ENCODE measurements around the gene FER. TPM values are rescaled to one million over a fixed set of nuclear protein-coding genes. Genes with fewer than 3 reads are reported as not detected.
"Not testable (repeated sequence)": the region's sequence is repeated elsewhere in the genome, so short reads cannot be mapped to it uniquely, and the experiment has no call there.

Gene FER
- total and polyA plus RNA-seq, 2 donors: 2.8 to 8.8 TPM

- 98% methylated on average over 4 of the region's 4 CpGs for WGBS
- no peak for DNase-seq (ENCODE audit: low read depth in 6 of 9, low spot score in 9 of 9)
- Histone ChIP-seq H3K4me1 (ENCODE audit: control insufficient read depth in 2 of 2, insufficient read depth in 2 of 2, low read length in 2 of 2) (no peaks in the 10 kb centered on the region), H3K27ac (ENCODE audit: low read depth in 1 of 2, low read length in 1 of 2) (no peak overlapping the region), H3K27me3 (ENCODE audit: control insufficient read depth in 2 of 2, insufficient read depth in 1 of 2, low read length in 1 of 2) (no peaks in the 10 kb centered on the region), H3K9me3 (ENCODE audit: control insufficient read depth in 2 of 2, insufficient read depth in 1 of 2, low read length in 1 of 2) (no peaks in the 10 kb centered on the region), H3K4me3 (ENCODE audit: low read length in 2 of 2) (no peak overlapping the region), H3K36me3 (ENCODE audit: control insufficient read depth in 2 of 2, insufficient read depth in 2 of 2, low read length in 1 of 2) (no peaks in the 10 kb centered on the region)
Measured at GRCh38 chr5:108983461-108984092, 235.9 kb downstream of the FER start.

DNA sequence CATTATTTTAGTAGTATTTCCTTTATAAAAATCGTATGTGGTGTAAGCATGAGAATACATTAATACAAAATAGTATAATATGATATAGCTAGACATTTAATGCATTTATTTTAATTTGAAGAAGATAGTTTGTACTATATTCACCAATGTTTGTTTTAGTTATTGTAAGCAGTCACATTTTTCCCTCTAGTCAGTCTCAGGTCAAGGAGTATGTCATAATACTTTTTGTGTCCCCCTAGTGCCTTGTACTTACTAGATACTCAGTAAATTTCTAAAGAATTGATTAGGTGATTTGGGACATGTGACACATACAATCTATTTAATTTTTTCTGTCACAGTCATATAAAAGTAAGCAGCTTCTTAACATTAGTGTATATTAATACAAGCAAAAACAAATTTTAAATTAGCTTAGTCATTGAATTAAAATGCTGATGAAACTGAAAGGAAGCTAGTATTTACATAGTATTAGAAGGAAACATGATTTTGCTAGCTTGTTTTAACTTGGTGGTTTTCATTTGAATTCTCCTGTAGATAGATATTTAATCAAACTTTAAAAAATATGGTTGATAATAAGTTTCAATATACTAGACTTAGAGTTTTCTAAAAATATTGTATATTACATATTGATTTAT, 242.2 kb downstream of the FER start:
- DNase-seq (ENCODE audit: low read depth in 6 of 9, low spot score in 9 of 9): no peak
- Histone ChIP-seq H3K36me3 (ENCODE audit: control insufficient read depth in 2 of 2, insufficient read depth in 2 of 2, low read length in 1 of 2) (no peaks in the 10 kb centered on the region), H3K27me3 (ENCODE audit: control insufficient read depth in 2 of 2, insufficient read depth in 1 of 2, low read length in 1 of 2) (no peaks in the 10 kb centered on the region), H3K4me1 (ENCODE audit: control insufficient read depth in 2 of 2, insufficient read depth in 2 of 2, low read length in 2 of 2) (no peaks in the 10 kb centered on the region), H3K27ac (ENCODE audit: low read depth in 1 of 2, low read length in 1 of 2) (no peak overlapping the region), H3K9me3 (ENCODE audit: control insufficient read depth in 2 of 2, insufficient read depth in 1 of 2, low read length in 1 of 2) (peaks cover 0 to 6% of the 10 kb centered on the region in 2 donors), H3K4me3 (ENCODE audit: low read length in 2 of 2) (no peak overlapping the region)
- 98% methylated on average over 1 of the region's 1 CpG for WGBS

DNA sequence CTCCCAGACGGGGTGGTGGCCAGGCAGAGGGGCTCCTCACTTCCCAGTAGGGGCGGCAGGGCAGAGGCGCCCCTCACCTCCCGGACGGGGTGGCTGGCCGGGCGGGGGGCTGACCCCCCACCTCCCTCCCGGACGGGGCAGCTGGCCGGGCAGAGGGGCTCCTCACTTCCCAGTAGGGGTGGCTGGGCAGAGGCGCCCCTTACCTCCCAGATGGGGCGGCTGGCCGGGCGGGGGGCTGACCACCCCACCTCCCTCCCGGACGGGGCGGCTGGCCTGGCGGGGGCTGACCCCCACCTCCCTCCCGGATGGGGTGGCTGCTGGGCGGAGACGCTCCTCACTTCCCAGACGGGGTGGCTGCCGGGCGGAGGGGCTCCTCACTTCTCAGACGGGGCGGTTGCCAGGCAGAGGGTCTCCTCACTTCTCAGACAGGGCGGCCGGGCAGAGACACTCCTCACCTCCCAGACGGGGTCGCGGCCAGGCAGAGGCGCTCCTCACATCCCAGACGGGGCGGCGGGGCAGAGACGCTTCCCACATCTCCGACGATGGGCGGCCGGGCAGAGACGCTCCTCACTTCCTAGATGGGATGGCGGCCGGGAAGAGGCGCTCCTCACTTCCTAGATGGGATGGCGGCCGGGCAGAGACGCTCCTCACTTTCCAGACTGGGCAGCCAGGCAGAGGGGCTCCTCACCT, 244.8 kb downstream of the FER start:
- not testable (repeated sequence) for H3K9me3 ChIP-seq (ENCODE audit: control insufficient read depth in 2 of 2, insufficient read depth in 1 of 2, low read length in 1 of 2); H3K4me3 ChIP-seq (ENCODE audit: low read length in 2 of 2); H3K4me1 ChIP-seq (ENCODE audit: control insufficient read depth in 2 of 2, insufficient read depth in 2 of 2, low read length in 2 of 2); H3K27ac ChIP-seq (ENCODE audit: low read depth in 1 of 2, low read length in 1 of 2); H3K36me3 ChIP-seq (ENCODE audit: control insufficient read depth in 2 of 2, insufficient read depth in 2 of 2, low read length in 1 of 2); H3K27me3 ChIP-seq (ENCODE audit: control insufficient read depth in 2 of 2, insufficient read depth in 1 of 2, low read length in 1 of 2); DNase-seq (ENCODE audit: low read depth in 6 of 9, low spot score in 9 of 9)
- 98% methylated on average over 46 of the region's 47 CpGs for WGBS

GRCh38 chr5:108993440-108993839, 245.7 kb downstream of the FER start:
- not testable (repeated sequence) for DNase-seq (ENCODE audit: low read depth in 6 of 9, low spot score in 9 of 9); H3K4me1 ChIP-seq (ENCODE audit: control insufficient read depth in 2 of 2, insufficient read depth in 2 of 2, low read length in 2 of 2); H3K9me3 ChIP-seq (ENCODE audit: control insufficient read depth in 2 of 2, insufficient read depth in 1 of 2, low read length in 1 of 2); H3K27ac ChIP-seq (ENCODE audit: low read depth in 1 of 2, low read length in 1 of 2); H3K27me3 ChIP-seq (ENCODE audit: control insufficient read depth in 2 of 2, insufficient read depth in 1 of 2, low read length in 1 of 2); H3K36me3 ChIP-seq (ENCODE audit: control insufficient read depth in 2 of 2, insufficient read depth in 2 of 2, low read length in 1 of 2); H3K4me3 ChIP-seq (ENCODE audit: low read length in 2 of 2)
- 97% methylated on average over 12 of the region's 12 CpGs for WGBS

DNA sequence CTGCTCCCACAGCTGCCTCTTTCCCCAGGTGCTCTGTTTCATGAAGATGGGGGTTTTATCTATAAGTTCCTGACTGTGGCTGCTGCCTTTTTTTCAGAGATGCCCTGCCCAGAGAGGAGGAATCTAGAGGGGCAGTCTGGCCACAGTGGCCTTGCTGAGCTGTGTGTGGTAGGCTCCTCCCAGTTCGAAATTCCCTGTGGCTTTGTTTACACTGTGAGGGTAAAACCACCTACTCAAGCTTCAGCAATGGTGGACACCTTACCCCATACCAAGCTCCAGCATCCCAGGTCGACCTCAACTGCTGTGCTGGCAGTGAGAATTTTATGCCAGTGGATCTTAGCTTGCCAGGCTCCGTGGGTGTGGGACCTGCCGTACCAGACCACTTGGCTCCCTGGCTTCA, 250.0 kb downstream of the FER start:
- no peak for DNase-seq (ENCODE audit: low read depth in 6 of 9, low spot score in 9 of 9)
- 97% methylated on average over 4 of the region's 4 CpGs for WGBS
- Histone ChIP-seq H3K27me3 (ENCODE audit: control insufficient read depth in 2 of 2, insufficient read depth in 1 of 2, low read length in 1 of 2) (no peaks in the 10 kb centered on the region), H3K4me3 (ENCODE audit: low read length in 2 of 2) (no peak overlapping the region), H3K36me3 (ENCODE audit: control insufficient read depth in 2 of 2, insufficient read depth in 2 of 2, low read length in 1 of 2) (no peaks in the 10 kb centered on the region), H3K4me1 (ENCODE audit: control insufficient read depth in 2 of 2, insufficient read depth in 2 of 2, low read length in 2 of 2) (no peaks in the 10 kb centered on the region), H3K9me3 (ENCODE audit: control insufficient read depth in 2 of 2, insufficient read depth in 1 of 2, low read length in 1 of 2) (peaks cover 0 to 6% of the 10 kb centered on the region in 2 donors), H3K27ac (ENCODE audit: low read depth in 1 of 2, low read length in 1 of 2) (no peak overlapping the region)

- Histone ChIP-seq H3K4me1 (ENCODE audit: control insufficient read depth in 2 of 2, insufficient read depth in 2 of 2, low read length in 2 of 2) (no peaks in the 10 kb centered on the region), H3K27me3 (ENCODE audit: control insufficient read depth in 2 of 2, insufficient read depth in 1 of 2, low read length in 1 of 2) (no peaks in the 10 kb centered on the region), H3K27ac (ENCODE audit: low read depth in 1 of 2, low read length in 1 of 2) (no peak overlapping the region), H3K4me3 (ENCODE audit: low read length in 2 of 2) (no peak overlapping the region), H3K9me3 (ENCODE audit: control insufficient read depth in 2 of 2, insufficient read depth in 1 of 2, low read length in 1 of 2) (peaks cover 0 to 4% of the 10 kb centered on the region in 2 donors), H3K36me3 (ENCODE audit: control insufficient read depth in 2 of 2, insufficient read depth in 2 of 2, low read length in 1 of 2) (no peaks in the 10 kb centered on the region)
- 97% methylated on average over 11 of the region's 11 CpGs for WGBS
- no peak for DNase-seq (ENCODE audit: low read depth in 6 of 9, low spot score in 9 of 9)
Measured at GRCh38 chr5:108998216-108998615, 250.5 kb downstream of the FER start.

- no peak for DNase-seq (ENCODE audit: low read depth in 6 of 9, low spot score in 9 of 9)
- Histone ChIP-seq H3K27me3 (ENCODE audit: control insufficient read depth in 2 of 2, insufficient read depth in 1 of 2, low read length in 1 of 2) (no peaks in the 10 kb centered on the region), H3K4me1 (ENCODE audit: control insufficient read depth in 2 of 2, insufficient read depth in 2 of 2, low read length in 2 of 2) (no peaks in the 10 kb centered on the region), H3K9me3 (ENCODE audit: control insufficient read depth in 2 of 2, insufficient read depth in 1 of 2, low read length in 1 of 2) (no peaks in the 10 kb centered on the region), H3K27ac (ENCODE audit: low read depth in 1 of 2, low read length in 1 of 2) (no peak overlapping the region), H3K36me3 (ENCODE audit: control insufficient read depth in 2 of 2, insufficient read depth in 2 of 2, low read length in 1 of 2) (no peaks in the 10 kb centered on the region), H3K4me3 (ENCODE audit: low read length in 2 of 2) (no peak overlapping the region)
- WGBS: 98% methylated on average over 4 of the region's 4 CpGs
Measured at GRCh38 chr5:109003928-109004327, 256.2 kb downstream of the FER start.

GRCh38 chr5:109005297-109006009, 257.8 kb downstream of the FER start:
- Histone ChIP-seq H3K36me3 (ENCODE audit: control insufficient read depth in 2 of 2, insufficient read depth in 2 of 2, low read length in 1 of 2) (no peaks in the 10 kb centered on the region), H3K27ac (ENCODE audit: low read depth in 1 of 2, low read length in 1 of 2) (no peak overlapping the region), H3K4me3 (ENCODE audit: low read length in 2 of 2) (no peak overlapping the region), H3K9me3 (ENCODE audit: control insufficient read depth in 2 of 2, insufficient read depth in 1 of 2, low read length in 1 of 2) (no peaks in the 10 kb centered on the region), H3K27me3 (ENCODE audit: control insufficient read depth in 2 of 2, insufficient read depth in 1 of 2, low read length in 1 of 2) (no peaks in the 10 kb centered on the region), H3K4me1 (ENCODE audit: control insufficient read depth in 2 of 2, insufficient read depth in 2 of 2, low read length in 2 of 2) (no peaks in the 10 kb centered on the region)
- 96% methylated on average over 4 of the region's 4 CpGs for WGBS
- DNase-seq (ENCODE audit: low read depth in 6 of 9, low spot score in 9 of 9): peak in 1 of 9 donors; percentile 7

- Histone ChIP-seq H3K4me1 (ENCODE audit: control insufficient read depth in 2 of 2, insufficient read depth in 2 of 2, low read length in 2 of 2) (no peaks in the 10 kb centered on the region), H3K27me3 (ENCODE audit: control insufficient read depth in 2 of 2, insufficient read depth in 1 of 2, low read length in 1 of 2) (no peaks in the 10 kb centered on the region), H3K4me3 (ENCODE audit: low read length in 2 of 2) (no peak overlapping the region), H3K27ac (ENCODE audit: low read depth in 1 of 2, low read length in 1 of 2) (no peak overlapping the region), H3K36me3 (ENCODE audit: control insufficient read depth in 2 of 2, insufficient read depth in 2 of 2, low read length in 1 of 2) (no peaks in the 10 kb centered on the region), H3K9me3 (ENCODE audit: control insufficient read depth in 2 of 2, insufficient read depth in 1 of 2, low read length in 1 of 2) (no peaks in the 10 kb centered on the region)
- WGBS: 98% methylated on average over 6 of the region's 6 CpGs
- DNase-seq (ENCODE audit: low read depth in 6 of 9, low spot score in 9 of 9): no peak
Measured at GRCh38 chr5:109006129-109006528, 258.4 kb downstream of the FER start.
